NCI-H345 treated with DMSO at 0.1 percent for 48 hours (cell line): ENCODE measurements around the gene SEC16B.
"Not testable (repeated sequence)": the region's sequence is repeated elsewhere in the genome, so short reads cannot be mapped to it uniquely, and the experiment has no call there.

ENCODE experiments used
- DNase-seq: peaks from one replicate; lab custom pipeline; 2025; ENCODE audit not compliant: unreplicated experiment; lab: John Stamatoyannopoulos, UW

The SEC16B gene

DNA sequence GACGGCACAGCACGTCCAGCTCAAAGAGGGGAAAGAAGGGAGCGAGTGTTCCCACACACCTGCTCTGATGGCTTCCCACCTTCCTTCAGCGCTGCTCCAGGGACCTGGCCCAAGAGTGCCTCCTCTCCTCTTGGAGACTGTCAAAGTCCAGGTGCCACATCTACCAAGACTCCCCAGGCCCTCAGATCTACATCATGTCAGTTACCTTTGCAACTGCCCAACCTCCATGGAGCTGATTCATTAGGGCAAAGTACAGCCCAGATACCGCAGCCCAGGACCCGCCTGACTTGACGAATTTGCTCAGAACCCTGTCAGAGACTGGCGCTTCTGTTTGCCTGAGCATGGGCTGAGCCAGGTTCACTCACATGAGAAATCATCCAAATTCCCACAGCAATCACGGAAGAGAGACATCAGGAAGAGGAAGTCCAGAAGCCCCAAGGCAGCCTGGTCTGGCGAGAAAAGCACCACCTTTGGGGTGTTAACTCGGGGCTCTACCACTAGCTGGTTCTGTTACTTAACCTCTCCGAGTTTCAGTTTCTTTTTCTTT is at the start of gene SEC16B:
Gene SEC16B, minus strand, starts transcription at position 234 of the 547 bp plus-strand sequence. CDS start 2,077 bp downstream, outside the sequence.
- no peak for DNase-seq

GRCh38 chr1:178019622-178020021 is 49.8 kb upstream of the SEC16B start:
- no peak for DNase-seq

DNA sequence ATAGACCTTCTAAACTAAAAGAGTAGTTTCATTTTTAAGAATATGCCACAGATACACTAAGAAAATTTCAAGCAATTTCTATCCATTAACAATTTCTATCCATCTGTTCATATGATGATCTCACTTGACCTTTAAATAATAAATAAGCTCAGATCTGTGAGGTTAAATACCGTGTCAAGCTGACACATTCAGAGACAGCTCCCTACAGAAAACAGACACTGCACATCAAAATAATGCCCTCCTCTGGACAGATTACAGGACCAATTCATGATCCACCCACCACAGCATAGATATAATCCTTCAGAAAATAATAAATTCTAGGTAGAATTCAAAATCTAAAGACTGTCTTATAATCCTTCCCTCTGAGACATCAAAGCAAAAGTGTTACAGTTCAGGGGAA is 49.4 kb upstream of the SEC16B start:
- no peak for DNase-seq

GRCh38 chr1:178017517-178017916 is 47.7 kb upstream of the SEC16B start:
- DNase-seq, result no peak

GRCh38 chr1:178011864-178012503 is 42.1 kb upstream of the SEC16B start:
- DNase-seq, result no peak

DNA sequence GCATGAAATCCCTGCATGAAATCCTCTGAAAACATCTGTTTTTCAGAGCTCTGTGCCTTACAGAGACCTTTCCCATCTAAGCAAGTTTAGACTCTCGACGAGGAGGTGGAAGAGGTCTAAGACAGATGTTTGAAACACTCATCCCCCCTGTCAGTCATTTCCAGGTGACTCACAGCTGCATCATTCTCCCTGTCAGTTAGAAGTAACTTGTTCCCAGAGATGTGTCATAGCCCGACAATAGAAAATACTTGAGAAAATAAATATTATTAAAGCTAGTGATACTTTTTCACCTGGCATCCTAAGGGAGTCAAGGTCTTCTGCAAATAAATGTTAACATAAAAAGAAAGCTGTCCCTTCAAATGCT is 41.6 kb upstream of the SEC16B start:
- DNase-seq, result no peak

- DNase-seq, result no peak
Observed at GRCh38 chr1:178010674-178011464, 41.0 kb upstream of the SEC16B start.

- no peak for DNase-seq
Observed at GRCh38 chr1:178006043-178006442, 36.2 kb upstream of the SEC16B start.

- DNase-seq, result no peak
Observed at GRCh38 chr1:178005450-178005849, 35.6 kb upstream of the SEC16B start.

- no peak for DNase-seq
Observed at GRCh38 chr1:178004926-178005391, 35.1 kb upstream of the SEC16B start.

GRCh38 chr1:177998696-177999631 is 29.1 kb upstream of the SEC16B start:
- no peak for DNase-seq

GRCh38 chr1:177996957-177997356 is 27.1 kb upstream of the SEC16B start:
- no peak for DNase-seq

DNA sequence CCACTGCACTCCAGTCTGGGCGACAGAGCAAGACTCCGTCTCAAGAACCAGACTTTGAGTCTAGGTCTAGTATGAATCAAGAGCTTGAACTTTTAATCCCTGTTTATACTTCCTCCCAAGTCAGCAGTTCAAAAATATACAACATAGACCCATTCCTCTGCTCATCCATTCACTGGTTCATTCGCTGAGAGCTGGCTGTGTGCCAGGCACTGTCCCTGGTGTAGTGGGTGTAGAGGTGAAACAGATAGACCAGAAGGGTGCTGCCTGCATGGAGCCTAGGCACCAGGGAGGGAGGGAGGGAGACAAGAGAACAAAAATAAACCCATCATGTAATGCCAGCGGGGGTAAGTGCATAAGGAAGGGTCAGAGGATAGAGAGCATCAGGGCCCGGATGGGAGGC is 25.5 kb upstream of the SEC16B start:
- DNase-seq, result no peak

- DNase-seq, result not testable (repeated sequence)
Observed at GRCh38 chr1:177986281-177986680, 16.4 kb upstream of the SEC16B start.

DNA sequence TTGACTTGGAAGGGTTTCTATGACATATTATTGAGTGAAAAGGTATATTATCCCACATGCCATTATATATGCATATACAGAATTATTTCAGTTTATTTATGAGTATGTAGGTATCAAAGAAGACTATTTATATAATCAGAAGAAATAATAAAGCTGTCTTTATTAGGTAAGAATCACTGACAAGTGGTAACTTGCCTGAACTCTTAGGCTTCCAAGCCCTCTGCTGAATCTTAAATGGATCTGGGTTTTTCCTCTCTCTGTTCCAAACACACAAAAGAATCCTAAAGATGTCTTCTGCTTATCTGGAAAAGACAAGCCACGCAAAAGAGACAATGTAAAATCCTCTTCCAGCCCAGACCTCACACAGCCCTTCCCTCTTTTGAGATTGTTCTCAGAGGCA is 14.9 kb upstream of the SEC16B start:
- no peak for DNase-seq

GRCh38 chr1:177984136-177984525 is 14.3 kb upstream of the SEC16B start:
- no peak for DNase-seq

DNA sequence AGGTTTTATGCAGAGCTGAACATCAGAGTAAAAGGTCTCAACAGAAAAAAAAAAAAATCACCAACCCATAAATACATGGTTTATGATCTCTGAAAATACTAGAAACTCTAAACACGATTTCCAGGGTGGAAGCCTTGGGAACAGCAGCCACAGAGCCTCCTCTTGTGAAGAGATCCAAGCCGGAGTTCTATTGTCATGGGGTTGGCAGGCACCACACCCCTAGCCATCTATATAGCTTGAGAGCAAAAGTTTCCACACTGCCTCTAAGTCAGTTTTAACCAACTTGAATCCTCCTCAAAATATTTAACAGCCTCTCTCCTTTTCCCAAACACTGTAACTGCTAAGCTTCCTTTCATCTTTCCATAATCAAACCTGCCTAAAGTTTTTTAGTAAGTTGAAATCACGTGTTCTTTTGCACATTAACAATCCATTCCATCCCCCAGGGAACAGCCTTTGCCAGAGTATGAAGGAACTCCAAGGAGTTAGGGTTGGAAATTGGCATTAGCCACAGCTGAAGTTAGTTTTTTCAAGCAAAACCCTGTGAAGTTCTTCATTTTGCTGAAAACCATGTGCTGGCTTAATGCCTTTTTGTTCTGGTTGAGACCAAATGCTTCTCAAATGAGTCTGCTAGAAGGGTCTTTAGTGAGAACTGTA is 13.8 kb upstream of the SEC16B start:
- DNase-seq, result no peak

- DNase-seq, result no peak
Observed at GRCh38 chr1:177983077-177983476, 13.2 kb upstream of the SEC16B start.

DNA sequence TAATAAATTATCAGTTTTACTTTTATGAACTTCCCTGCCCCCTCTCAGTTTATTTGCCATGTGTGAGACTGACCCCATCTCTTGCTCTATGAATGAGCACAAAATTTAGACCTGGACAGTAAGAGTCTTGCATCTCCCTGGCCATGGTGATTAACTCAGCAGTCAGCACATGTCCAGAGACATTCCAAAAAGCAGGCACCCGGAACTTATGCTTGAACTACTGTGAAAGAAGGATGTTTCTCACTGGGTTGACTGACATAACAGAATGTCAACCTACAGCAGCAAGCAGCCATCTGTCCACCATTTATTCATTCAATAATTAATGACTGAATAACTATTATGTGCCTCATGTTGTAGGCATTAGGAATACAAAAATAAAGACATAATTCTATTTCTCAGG is 11.3 kb upstream of the SEC16B start:
- DNase-seq, result no peak

DNA sequence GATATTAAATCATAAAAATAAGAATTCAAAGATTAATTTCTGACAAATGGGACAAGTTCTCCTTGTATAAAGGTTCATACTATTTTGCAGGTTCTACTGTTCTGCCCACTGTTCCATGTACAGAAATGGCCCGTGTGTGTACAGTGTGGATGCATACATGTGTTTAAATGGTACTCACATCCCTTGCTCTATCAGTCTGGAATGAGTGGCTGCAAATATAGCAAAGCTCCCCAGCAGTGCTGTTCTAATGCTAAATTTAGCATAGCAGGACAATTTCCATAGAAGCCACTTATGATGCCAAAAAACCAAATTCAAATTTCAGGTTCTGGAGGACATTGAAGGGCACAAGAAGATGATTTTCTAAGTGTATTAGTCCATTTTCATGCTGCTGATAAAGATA is 9.4 kb upstream of the SEC16B start:
- no peak for DNase-seq

GRCh38 chr1:177978530-177978929 is 8.7 kb upstream of the SEC16B start:
- no peak for DNase-seq
